Stimulated activated CD4-positive, alpha-beta T cell treated with anti-CD3 and anti-CD28 coated beads, Interleukin-2, amount 100 ng/mL, for 48 hours (primary cell): ENCODE data around the gene STKLD1.

Experiments used
- DNase-seq, 2 donors: peaks; one replicate each; pipeline ENCODE4 v3.0.0-alpha.2; 2020

The STKLD1 gene

GRCh38 chr9:133346021-133346785, 30.0 kb upstream of the STKLD1 start:
- no peak for DNase-seq

- no peak for DNase-seq
Observed at GRCh38 chr9:133347515-133347984, 28.6 kb upstream of the STKLD1 start.

- DNase-seq = peak; percentile 87 to 89
Observed at GRCh38 chr9:133347985-133348717, 28.0 kb upstream of the STKLD1 start, which contains the start of the genes MED22 and RPL7A. MED22 (minus strand) TSS chr9:133348131; CDS start chr9:133346662, 1,469 bp downstream. RPL7A (plus strand) TSS chr9:133348218; CDS start chr9:133348244, 26 bp downstream.

- no peak for DNase-seq
Observed at GRCh38 chr9:133348718-133349573, 27.2 kb upstream of the STKLD1 start.

- DNase-seq = no peak
Observed at GRCh38 chr9:133349965-133350616, 26.1 kb upstream of the STKLD1 start.

GRCh38 chr9:133351526-133351907, 24.6 kb upstream of the STKLD1 start:
- DNase-seq = no peak

- peak in 1 of 2 donors; percentile 51 for DNase-seq
Observed at GRCh38 chr9:133351908-133352634, 24.1 kb upstream of the STKLD1 start.

GRCh38 chr9:133352635-133353340, 23.4 kb upstream of the STKLD1 start:
- DNase-seq = no peak

GRCh38 chr9:133353548-133353947, 22.6 kb upstream of the STKLD1 start:
- DNase-seq = no peak

GRCh38 chr9:133354766-133355165, 21.4 kb upstream of the STKLD1 start:
- no peak for DNase-seq

- no peak for DNase-seq
Observed at GRCh38 chr9:133355881-133356357, 20.2 kb upstream of the STKLD1 start.

GRCh38 chr9:133356391-133357091, 19.6 kb upstream of the STKLD1 start, which contains the start of the genes SURF1 and SURF2:
SURF1 (minus strand) TSS chr9:133356487; CDS start chr9:133356453, 34 bp downstream.
SURF2 (plus strand) TSS chr9:133356550; CDS start chr9:133356593, 43 bp downstream.
- peak; percentile 89 to 92 for DNase-seq

- DNase-seq = no peak
Observed at GRCh38 chr9:133357656-133358055, 18.5 kb upstream of the STKLD1 start.

GRCh38 chr9:133359399-133360175, 16.6 kb upstream of the STKLD1 start:
- no peak for DNase-seq

GRCh38 chr9:133360400-133361393, 15.5 kb upstream of the STKLD1 start:
- no peak for DNase-seq

GRCh38 chr9:133361507-133362092, 14.6 kb upstream of the STKLD1 start:
- DNase-seq = no peak

GRCh38 chr9:133362359-133363044, 13.7 kb upstream of the STKLD1 start:
- DNase-seq = no peak
